HCT116 (cell line): ENCODE data around the gene PRSS36. TPM values are rescaled to one million over a fixed set of nuclear protein-coding genes. Genes with fewer than 3 reads are reported as not detected.

Experiments
- ATAC-seq: fragments of 200-7000 bp; cut with Tn5 transposase; 2 replicates; pipeline ENCODE4 v1.9.1; 2020; ENCODE audit warnings: mild to moderate bottlenecking, moderate library complexity
- BruUV-seq: library from RNA; stranded (reverse); fragments of 400-500 nt; replicated peaks from 2 replicates; lab custom pipeline; 2021; lab: Mats Ljungman, UMichigan
- CTCF ChIA-PET: fragments of 300-600 bp; sonication (Branson Sonifier 250); formaldehyde crosslinking; loops from one replicate; lab custom pipeline; 2021; ENCODE audit warnings: antibody characterized with exemption; lab: Charles Lee
- POLR2A ChIA-PET: fragments of 300-600, 350-600 bp; sonication (Branson Sonifier 250); formaldehyde crosslinking; loops from one replicate; lab custom pipeline; 2021; ENCODE audit warnings: antibody characterized with exemption; lab: Charles Lee
- RAD21 ChIA-PET, 2 experiments: fragments of 300-600 bp; sonication (Branson Sonifier 250); formaldehyde crosslinking; loops; one replicate each; lab custom pipeline; 2023; ENCODE audit warnings: low total read pairs in 2 of 2; ENCODE audit not compliant: uncharacterized antibody in 2 of 2, unreplicated experiment in 2 of 2, low non-redundant PET in 1 of 2; lab: Charles Lee
- DNase-seq: peaks from one replicate; pipeline ENCODE4 v3.0.0-alpha.2; 2010; ENCODE audit warnings: low read depth, low spot score
- H2AFZ ChIP-seq: fragments of 200-600 bp; shearing (Covaris generic), sonication (generic); 2 replicates; pipeline ENCODE4 v1.6.1; 2017; ENCODE audit warnings: low read depth, mixed run types, mixed read lengths, antibody characterized with exemption, low read length; ENCODE audit not compliant: poor library complexity, severe bottlenecking
- H3K27ac ChIP-seq: 2 replicates; pipeline ENCODE4 v1.5.1; 2012; ENCODE audit warnings: low read depth, low read length
- H3K27me3 ChIP-seq: fragments of 200-600 bp; sonication (generic); 2 replicates; pipeline ENCODE4 v1.6.1; 2016; ENCODE audit warnings: mixed run types, low read length, mixed read lengths; ENCODE audit not compliant: insufficient read depth
- H3K36me3 ChIP-seq, 2 experiments: fragments of 200-500 bp in 1 of 2; fragments of 200-600 bp in 1 of 2; sonication (Bioruptor generic) in 1 of 2; sonication (generic) in 1 of 2; 2 replicates each; pipeline versions ENCODE4 v1.5.1 to v1.6.1; 2014 to 2016; ENCODE audit warnings: low read length in 2 of 2, inconsistent platforms in 1 of 2, mixed read lengths in 1 of 2, mixed run types in 1 of 2; ENCODE audit not compliant: insufficient read depth in 2 of 2, control insufficient read depth in 1 of 2
- H3K4me1 ChIP-seq, 2 experiments: fragments of 200-600 bp in 1 of 2; sonication (generic) in 1 of 2; 2 replicates each; pipeline versions ENCODE4 v1.5.1 to v1.6.1; 2012 to 2017; ENCODE audit warnings: low read length in 2 of 2, inconsistent platforms in 1 of 2, mild to moderate bottlenecking in 1 of 2, mixed read lengths in 1 of 2, mixed run types in 1 of 2, moderate library complexity in 1 of 2; ENCODE audit not compliant: insufficient read depth in 2 of 2, control insufficient read depth in 1 of 2
- H3K4me2 ChIP-seq: fragments of 200-600 bp; sonication (generic); 2 replicates; pipeline ENCODE4 v1.6.1; 2017; ENCODE audit warnings: mixed run types, low read length, mixed read lengths
- H3K4me3 ChIP-seq, 2 experiments: fragments of 200-600 bp in 1 of 2; sonication (generic) in 1 of 2; replicated peaks in 1 of 2; 2 replicates each; pipeline ENCODE4 v1.5.1; 2011 to 2016; ENCODE audit warnings: low read length in 2 of 2, control low read depth in 1 of 2, low read depth in 1 of 2, mild to moderate bottlenecking in 1 of 2, mixed read lengths in 1 of 2, mixed run types in 1 of 2
- H3K79me2 ChIP-seq: fragments of 200-600 bp; sonication (generic); 2 replicates; pipeline ENCODE4 v1.6.1; 2017; ENCODE audit warnings: mild to moderate bottlenecking, mixed run types, low read length, moderate library complexity, mixed read lengths; ENCODE audit not compliant: insufficient read depth
- H3K9ac ChIP-seq: fragments of 200-600 bp; sonication (generic); 2 replicates; pipeline ENCODE4 v1.6.1; 2016; ENCODE audit warnings: low read length, mixed read lengths
- H3K9me2 ChIP-seq: fragments of 200-600 bp; sonication (generic), shearing (Covaris generic); 2 replicates; pipeline ENCODE4 v1.6.1; 2017; ENCODE audit warnings: mixed run types, mild to moderate bottlenecking, moderate library complexity; ENCODE audit not compliant: insufficient read depth
- H3K9me3 ChIP-seq, 2 experiments: fragments of 200-500 bp in 1 of 2; fragments of 200-600 bp in 1 of 2; sonication (Bioruptor generic) in 1 of 2; sonication (generic) in 1 of 2; 2 replicates each; pipeline ENCODE4 v1.6.1; 2014 to 2017; ENCODE audit warnings: low read length in 2 of 2, mixed read lengths in 2 of 2, inconsistent platforms in 1 of 2, low read depth in 1 of 2, mild to moderate bottlenecking in 1 of 2, mixed run types in 1 of 2, moderate library complexity in 1 of 2; ENCODE audit not compliant: control insufficient read depth in 1 of 2, insufficient read depth in 1 of 2
- H4K20me1 ChIP-seq: fragments of 200-600 bp; sonication (generic), shearing (Covaris generic); 2 replicates; pipeline ENCODE4 v1.6.1; 2017; ENCODE audit warnings: mixed run types, mild to moderate bottlenecking, moderate library complexity; ENCODE audit not compliant: insufficient read depth
- CBX3 ChIP-seq: IDR thresholded peaks from 2 replicates; pipeline ENCODE4 v1.6.1; 2012; ENCODE audit warnings: low read depth
- EGR1 ChIP-seq: IDR thresholded peaks from 2 replicates; pipeline ENCODE4 v1.6.1; 2012; ENCODE audit warnings: low read depth
- ELF1 ChIP-seq: IDR thresholded peaks from 2 replicates; pipeline ENCODE4 v1.6.1; 2012; ENCODE audit warnings: low read depth, borderline replicate concordance
- EZH2 ChIP-seq: fragments of 200-600 bp; sonication (generic); IDR thresholded peaks from 2 replicates; pipeline ENCODE4 v1.6.1; 2017; ENCODE audit warnings: antibody characterized with exemption, mixed run types
- EZH2phosphoT487 ChIP-seq: fragments of 200-600 bp; IDR thresholded peaks from 2 replicates; pipeline ENCODE4 v1.6.1; 2018; ENCODE audit warnings: antibody characterized with exemption, borderline replicate concordance
- FOSL1 ChIP-seq: IDR thresholded peaks from 2 replicates; pipeline ENCODE4 v1.6.1; 2012; ENCODE audit warnings: low read depth
- JUND ChIP-seq: IDR thresholded peaks from 2 replicates; pipeline ENCODE4 v1.6.1; 2012
- POLR2A ChIP-seq: IDR thresholded peaks from 2 replicates; pipeline ENCODE4 v1.7.0; 2011; ENCODE audit warnings: borderline replicate concordance; ENCODE audit not compliant: insufficient read depth, insufficient read length; ENCODE audit errors: extremely low read depth
- POLR2AphosphoS5 ChIP-seq: IDR thresholded peaks from 2 replicates; pipeline ENCODE4 v1.6.1; 2011; ENCODE audit warnings: mild to moderate bottlenecking, low read depth, low read length, moderate library complexity
- RAD21 ChIP-seq: IDR thresholded peaks from 2 replicates; pipeline ENCODE4 v1.6.1; 2012; ENCODE audit warnings: low read depth, mild to moderate bottlenecking
- SIN3A ChIP-seq: IDR thresholded peaks from 2 replicates; pipeline ENCODE4 v1.6.1; 2012; ENCODE audit warnings: low read depth
- SRF ChIP-seq: IDR thresholded peaks from 2 replicates; pipeline ENCODE4 v1.6.1; 2012; ENCODE audit warnings: low read depth
- TCF7L2 ChIP-seq: IDR thresholded peaks from 2 replicates; pipeline ENCODE4 v1.7.0; 2011; ENCODE audit warnings: borderline replicate concordance, inconsistent platforms; ENCODE audit not compliant: insufficient read depth, insufficient read length; ENCODE audit errors: extremely low read depth
- YY1 ChIP-seq: IDR thresholded peaks from 2 replicates; pipeline ENCODE4 v1.6.1; 2011; ENCODE audit warnings: low read length, low read depth, moderate library complexity, mild to moderate bottlenecking; ENCODE audit not compliant: insufficient replicate concordance; ENCODE audit errors: extremely low read depth
- ZFX ChIP-seq: fragments of 450-650 bp; IDR thresholded peaks from 2 replicates; pipeline ENCODE4 v1.6.1; 2017
- ZNF274 ChIP-seq: fragments of 200-500 bp; sonication (Bioruptor generic); IDR thresholded peaks from 2 replicates; pipeline ENCODE4 v1.6.1; 2014; ENCODE audit warnings: mild to moderate bottlenecking, low read depth, low read length, inconsistent platforms
- intact Hi-C: fragments of 100-400 bp; cut with micrococcal nuclease; formaldehyde crosslinking; loops from 2 replicates; pipeline ENCODE4 v1.10.0; 2022
- total RNA-seq: library from RNA; stranded (reverse); gene quantifications from one replicate; pipeline ENCODE4 v1.2.1, GENCODE V29; 2021; ENCODE audit not compliant: unreplicated experiment
- TF ChIP-seq, protein P1 (sequence below): IDR thresholded peaks from 2 replicates; pipeline ENCODE4 v1.6.1; 2011; ENCODE audit warnings: mild to moderate bottlenecking, low read length, moderate library complexity; ENCODE audit not compliant: insufficient replicate concordance; ENCODE audit errors: extremely low read depth
- TF ChIP-seq, protein P2 (sequence below): IDR thresholded peaks from 2 replicates; pipeline ENCODE4 v1.6.1; 2012; ENCODE audit warnings: low read depth
- TF ChIP-seq, protein P3 (sequence below): IDR thresholded peaks from 2 replicates; pipeline ENCODE4 v1.6.1; 2012
- TF ChIP-seq, protein P4 (sequence below), 3 experiments: fragments of 200-600 bp in 1 of 3; sonication (generic) in 1 of 3; IDR thresholded peaks in 2 of 3; conservative IDR thresholded peaks in 1 of 3; 2 replicates each; pipeline ENCODE4 v1.5.1; 2012 to 2017; ENCODE audit warnings: low read depth in 2 of 3, low read length in 2 of 3, antibody characterized with exemption in 1 of 3, borderline replicate concordance in 1 of 3, control low read depth in 1 of 3, mild to moderate bottlenecking in 1 of 3, mixed read lengths in 1 of 3, mixed run types in 1 of 3, moderate library complexity in 1 of 3; ENCODE audit not compliant: insufficient read depth in 1 of 3

The PRSS36 gene
- total RNA-seq, 1 experiment from 2014 or later, result not detected

DNA sequence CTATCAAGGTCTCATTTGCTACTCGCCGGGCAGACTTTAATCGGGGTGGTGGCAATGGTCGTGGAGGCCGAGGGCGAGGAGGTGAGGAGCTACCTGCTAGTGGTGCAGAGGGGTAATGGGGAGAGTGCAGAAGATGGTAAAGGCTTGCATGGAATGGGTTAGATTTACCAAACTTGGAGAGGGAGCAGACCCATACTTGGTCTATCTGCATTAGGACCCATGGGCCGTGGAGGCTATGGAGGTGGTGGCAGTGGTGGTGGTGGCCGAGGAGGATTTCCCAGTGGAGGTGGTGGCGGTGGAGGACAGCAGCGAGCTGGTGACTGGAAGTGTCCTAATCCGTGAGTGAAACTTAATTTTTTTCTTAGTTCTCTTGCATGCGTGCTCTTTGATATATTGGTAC lies 40.2 kb upstream of the PRSS36 start:
- ChIA-PET RAD21 (no interaction called here), CTCF (no interaction called here), POLR2A (interaction anchor here (2.3 kb wide), 1 partner anchor 10 kb away, joined by 11 read pairs; the partner anchor contains the start of gene FUS)
- H3K36me3 ChIP-seq, result peaks cover 95 to 98% of the 10 kb centered on the region in 2 experiments
- H3K79me2 ChIP-seq, result peaks cover 100% of the 10 kb centered on the region
- no peak overlapping the region for H3K27ac ChIP-seq
- H2AFZ ChIP-seq, result no peak overlapping the region
- H3K9me2 ChIP-seq, result no peaks in the 10 kb centered on the region
- no peak for ATAC-seq
- H4K20me1 ChIP-seq, result peaks cover 89% of the 10 kb centered on the region
- no peaks in the 10 kb centered on the region for H3K9me3 ChIP-seq
- TF ChIP-seq SRF (no peak), POLR2AphosphoS5 (no peak), ELF1 (no peak), SIN3A (no peak), EZH2 (no peak), RAD21 (no peak), EGR1 (no peak), YY1 (no peak), POLR2A (no peak), JUND (no peak), ZFX (no peak), CBX3 (no peak), ZNF274 (no peak), FOSL1 (no peak), TCF7L2 (no peak), EZH2phosphoT487 (no peak)
- TF ChIP-seq, protein P1, sequence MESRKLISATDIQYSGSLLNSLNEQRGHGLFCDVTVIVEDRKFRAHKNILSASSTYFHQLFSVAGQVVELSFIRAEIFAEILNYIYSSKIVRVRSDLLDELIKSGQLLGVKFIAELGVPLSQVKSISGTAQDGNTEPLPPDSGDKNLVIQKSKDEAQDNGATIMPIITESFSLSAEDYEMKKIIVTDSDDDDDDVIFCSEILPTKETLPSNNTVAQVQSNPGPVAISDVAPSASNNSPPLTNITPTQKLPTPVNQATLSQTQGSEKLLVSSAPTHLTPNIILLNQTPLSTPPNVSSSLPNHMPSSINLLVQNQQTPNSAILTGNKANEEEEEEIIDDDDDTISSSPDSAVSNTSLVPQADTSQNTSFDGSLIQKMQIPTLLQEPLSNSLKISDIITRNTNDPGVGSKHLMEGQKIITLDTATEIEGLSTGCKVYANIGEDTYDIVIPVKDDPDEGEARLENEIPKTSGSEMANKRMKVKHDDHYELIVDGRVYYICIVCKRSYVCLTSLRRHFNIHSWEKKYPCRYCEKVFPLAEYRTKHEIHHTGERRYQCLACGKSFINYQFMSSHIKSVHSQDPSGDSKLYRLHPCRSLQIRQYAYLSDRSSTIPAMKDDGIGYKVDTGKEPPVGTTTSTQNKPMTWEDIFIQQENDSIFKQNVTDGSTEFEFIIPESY, result no peak
- TF ChIP-seq, protein P2, sequence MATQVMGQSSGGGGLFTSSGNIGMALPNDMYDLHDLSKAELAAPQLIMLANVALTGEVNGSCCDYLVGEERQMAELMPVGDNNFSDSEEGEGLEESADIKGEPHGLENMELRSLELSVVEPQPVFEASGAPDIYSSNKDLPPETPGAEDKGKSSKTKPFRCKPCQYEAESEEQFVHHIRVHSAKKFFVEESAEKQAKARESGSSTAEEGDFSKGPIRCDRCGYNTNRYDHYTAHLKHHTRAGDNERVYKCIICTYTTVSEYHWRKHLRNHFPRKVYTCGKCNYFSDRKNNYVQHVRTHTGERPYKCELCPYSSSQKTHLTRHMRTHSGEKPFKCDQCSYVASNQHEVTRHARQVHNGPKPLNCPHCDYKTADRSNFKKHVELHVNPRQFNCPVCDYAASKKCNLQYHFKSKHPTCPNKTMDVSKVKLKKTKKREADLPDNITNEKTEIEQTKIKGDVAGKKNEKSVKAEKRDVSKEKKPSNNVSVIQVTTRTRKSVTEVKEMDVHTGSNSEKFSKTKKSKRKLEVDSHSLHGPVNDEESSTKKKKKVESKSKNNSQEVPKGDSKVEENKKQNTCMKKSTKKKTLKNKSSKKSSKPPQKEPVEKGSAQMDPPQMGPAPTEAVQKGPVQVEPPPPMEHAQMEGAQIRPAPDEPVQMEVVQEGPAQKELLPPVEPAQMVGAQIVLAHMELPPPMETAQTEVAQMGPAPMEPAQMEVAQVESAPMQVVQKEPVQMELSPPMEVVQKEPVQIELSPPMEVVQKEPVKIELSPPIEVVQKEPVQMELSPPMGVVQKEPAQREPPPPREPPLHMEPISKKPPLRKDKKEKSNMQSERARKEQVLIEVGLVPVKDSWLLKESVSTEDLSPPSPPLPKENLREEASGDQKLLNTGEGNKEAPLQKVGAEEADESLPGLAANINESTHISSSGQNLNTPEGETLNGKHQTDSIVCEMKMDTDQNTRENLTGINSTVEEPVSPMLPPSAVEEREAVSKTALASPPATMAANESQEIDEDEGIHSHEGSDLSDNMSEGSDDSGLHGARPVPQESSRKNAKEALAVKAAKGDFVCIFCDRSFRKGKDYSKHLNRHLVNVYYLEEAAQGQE, result no peak
- TF ChIP-seq, protein P3, sequence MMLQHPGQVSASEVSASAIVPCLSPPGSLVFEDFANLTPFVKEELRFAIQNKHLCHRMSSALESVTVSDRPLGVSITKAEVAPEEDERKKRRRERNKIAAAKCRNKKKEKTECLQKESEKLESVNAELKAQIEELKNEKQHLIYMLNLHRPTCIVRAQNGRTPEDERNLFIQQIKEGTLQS, result no peak
- TF ChIP-seq, protein P4, sequence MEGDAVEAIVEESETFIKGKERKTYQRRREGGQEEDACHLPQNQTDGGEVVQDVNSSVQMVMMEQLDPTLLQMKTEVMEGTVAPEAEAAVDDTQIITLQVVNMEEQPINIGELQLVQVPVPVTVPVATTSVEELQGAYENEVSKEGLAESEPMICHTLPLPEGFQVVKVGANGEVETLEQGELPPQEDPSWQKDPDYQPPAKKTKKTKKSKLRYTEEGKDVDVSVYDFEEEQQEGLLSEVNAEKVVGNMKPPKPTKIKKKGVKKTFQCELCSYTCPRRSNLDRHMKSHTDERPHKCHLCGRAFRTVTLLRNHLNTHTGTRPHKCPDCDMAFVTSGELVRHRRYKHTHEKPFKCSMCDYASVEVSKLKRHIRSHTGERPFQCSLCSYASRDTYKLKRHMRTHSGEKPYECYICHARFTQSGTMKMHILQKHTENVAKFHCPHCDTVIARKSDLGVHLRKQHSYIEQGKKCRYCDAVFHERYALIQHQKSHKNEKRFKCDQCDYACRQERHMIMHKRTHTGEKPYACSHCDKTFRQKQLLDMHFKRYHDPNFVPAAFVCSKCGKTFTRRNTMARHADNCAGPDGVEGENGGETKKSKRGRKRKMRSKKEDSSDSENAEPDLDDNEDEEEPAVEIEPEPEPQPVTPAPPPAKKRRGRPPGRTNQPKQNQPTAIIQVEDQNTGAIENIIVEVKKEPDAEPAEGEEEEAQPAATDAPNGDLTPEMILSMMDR (IDR thresholded peaks at IDR 0.05 in 2 of 3, conservative IDR thresholded peaks at IDR 0.05 in 1 of 3; ENCODE audit: borderline replicate concordance in 1 of 3, insufficient read depth in 1 of 3, low read depth in 2 of 3, low read length in 2 of 3), result no peak
- TF ChIP-seq, all 23 proteins: peak for 0
- Histone ChIP-seq H3K4me3 (no peak overlapping the region), H3K4me1 (no peaks in the 10 kb centered on the region), H3K4me2 (no peak overlapping the region), H3K9ac (no peak overlapping the region), H3K27me3 (no peaks in the 10 kb centered on the region)
- BruUV-seq, result no TSS peak
- DNase-seq, result no peak
- intact Hi-C loops, result no loop called here
